MCF 10A (cell line): ENCODE data around the gene MTOR. TPM values are rescaled to one million over a fixed set of nuclear protein-coding genes. Genes with fewer than 3 reads are reported as not detected.
"Not testable (repeated sequence)": the region's sequence is repeated elsewhere in the genome, so short reads cannot be mapped to it uniquely, and the experiment has no call there.

Experiments
- BruUV-seq: library from RNA; stranded (reverse); fragments of 400-500 nt; replicated peaks from 2 replicates; lab custom pipeline; 2021; lab: Mats Ljungman, UMichigan
- CTCF ChIA-PET: fragments of 300-600 bp; sonication (Branson Sonifier 250); formaldehyde crosslinking; extraction: SDS; loops from one replicate; lab custom pipeline; 2021; ENCODE audit warnings: antibody characterized with exemption, inconsistent platforms; lab: Yijun Ruan, JAX
- POLR2A ChIA-PET: fragments of 300-600, 350-650 bp; sonication (Branson Sonifier 250); formaldehyde crosslinking; extraction: SDS; loops from one replicate; lab custom pipeline; 2020; ENCODE audit warnings: antibody characterized with exemption, inconsistent platforms; lab: Yijun Ruan, JAX
- DNase-seq: peaks from one replicate; pipeline ENCODE4 v3.0.0-alpha.2; 2018; ENCODE audit not compliant: unreplicated experiment
- H3K27ac Mint-ChIP-seq: one replicate; pipeline ENCODE4 v1.8.0; 2022; ENCODE audit warnings: mild to moderate bottlenecking, low read depth, mixed read lengths; ENCODE audit not compliant: unreplicated experiment
- H3K27me3 Mint-ChIP-seq: one replicate; pipeline ENCODE4 v1.8.0; 2022; ENCODE audit warnings: mixed read lengths; ENCODE audit not compliant: insufficient read depth, unreplicated experiment
- H3K36me3 Mint-ChIP-seq: one replicate; pipeline ENCODE4 v1.8.0; 2022; ENCODE audit warnings: mild to moderate bottlenecking, moderate library complexity, mixed read lengths; ENCODE audit not compliant: insufficient read depth, unreplicated experiment
- H3K4me1 Mint-ChIP-seq: one replicate; pipeline ENCODE4 v1.8.0; 2022; ENCODE audit warnings: mixed read lengths; ENCODE audit not compliant: insufficient read depth, unreplicated experiment
- H3K4me3 Mint-ChIP-seq: one replicate; pipeline ENCODE4 v1.8.0; 2022; ENCODE audit warnings: mild to moderate bottlenecking, moderate library complexity, mixed read lengths; ENCODE audit not compliant: unreplicated experiment
- H3K9me3 Mint-ChIP-seq: one replicate; pipeline ENCODE4 v1.8.0; 2022; ENCODE audit warnings: mixed read lengths; ENCODE audit not compliant: unreplicated experiment
- CTCF ChIP-seq: fragments of 200-600 bp; IDR thresholded peaks from one replicate; pipeline ENCODE4 v1.8.0; 2022; ENCODE audit warnings: antibody characterized with exemption, mild to moderate bottlenecking; ENCODE audit not compliant: unreplicated experiment
- intact Hi-C: fragments of 100-400 bp; cut with micrococcal nuclease; formaldehyde crosslinking; loops from 2 replicates; pipeline ENCODE4 v1.14.1; 2022
- total RNA-seq: library from RNA; stranded (reverse); gene quantifications from 2 replicates; pipeline ENCODE4 v1.2.3, GENCODE V29; 2022

The MTOR gene
- total RNA-seq, 1 experiment from 2014 or later = 45.9 TPM

GRCh38 chr1:11184973-11185372, 77.4 kb downstream of the MTOR start:
- DNase-seq = no peak
- Mint-ChIP-seq H3K36me3 (peaks cover 40% of the 10 kb centered on the region), H3K27ac (no peak overlapping the region), H3K27me3 (no peaks in the 10 kb centered on the region), H3K4me3 (no peak overlapping the region), H3K9me3 (no peaks in the 10 kb centered on the region), H3K4me1 (peaks cover 6% of the 10 kb centered on the region)
- POLR2A ChIA-PET = no interaction called here
- no TSS peak for BruUV-seq
- CTCF ChIA-PET = interaction anchor here (0.6 to 0.7 kb wide), 4 partner anchors 8 to 691 kb away, joined by 3 to 5 read pairs (median 4); no protein-coding TSS in a partner anchor
- intact Hi-C loops = no loop called here
- no peak for TF ChIP-seq CTCF

- H3K9me3 Mint-ChIP-seq = no peaks in the 10 kb centered on the region
- TF ChIP-seq CTCF = no peak
- CTCF ChIA-PET = interaction anchor here (0.9 kb wide), 2 partner anchors 11 to 146 kb away, joined by 3 to 5 read pairs; no protein-coding TSS in a partner anchor
- BruUV-seq = no TSS peak
- H3K4me3 Mint-ChIP-seq = no peak overlapping the region
- H3K4me1 Mint-ChIP-seq = peaks cover 6% of the 10 kb centered on the region
- intact Hi-C loops = no loop called here
- H3K27me3 Mint-ChIP-seq = no peaks in the 10 kb centered on the region
- H3K36me3 Mint-ChIP-seq = peaks cover 30% of the 10 kb centered on the region
- POLR2A ChIA-PET = interaction anchor here (0.8 to 1.0 kb wide), 2 partner anchors 26 to 79 kb away, joined by 3 read pairs; no protein-coding TSS in a partner anchor
- no peak for DNase-seq
- H3K27ac Mint-ChIP-seq = no peak overlapping the region
These were observed 79.5 kb downstream of the MTOR start for GRCh38 chr1:11182884-11183283.

GRCh38 chr1:11180342-11180744, 82.0 kb downstream of the MTOR start:
- Mint-ChIP-seq H3K4me3 (no peak overlapping the region), H3K4me1 (peaks cover 6% of the 10 kb centered on the region)
- POLR2A ChIA-PET = interaction anchor here (0.6 to 2.5 kb wide), 4 partner anchors 21 to 58 kb away, joined by 3 to 8 read pairs (median 4); no protein-coding TSS in a partner anchor

GRCh38 chr1:11179749-11180148, 82.6 kb downstream of the MTOR start:
- BruUV-seq, H3K27ac Mint-ChIP-seq, H3K27me3 Mint-ChIP-seq, DNase-seq, H3K4me1 Mint-ChIP-seq, H3K4me3 Mint-ChIP-seq, intact Hi-C loops, H3K9me3 Mint-ChIP-seq: not testable (repeated sequence)
- ChIA-PET POLR2A (interaction anchor here (0.6 to 2.5 kb wide), 5 partner anchors 20 to 53 kb away, joined by 3 to 8 read pairs (median 4); no protein-coding TSS in a partner anchor), CTCF (interaction anchor here (0.6 kb wide), 1 partner anchor 142 kb away, joined by 3 read pairs; no protein-coding TSS in a partner anchor)
- H3K36me3 Mint-ChIP-seq = peaks cover 17% of the 10 kb centered on the region

More at GRCh38 chr1:11180342-11180744, 82.0 kb downstream of the MTOR start:
- intact Hi-C loops = no loop called here
- Mint-ChIP-seq H3K36me3 (peaks cover 23% of the 10 kb centered on the region), H3K27ac (no peak overlapping the region), H3K27me3 (no peaks in the 10 kb centered on the region), H3K9me3 (no peaks in the 10 kb centered on the region)
- CTCF ChIA-PET = interaction anchor here (0.6 kb wide), 1 partner anchor 173 kb away, joined by 3 read pairs; no protein-coding TSS in a partner anchor
- DNase-seq = peak; percentile 13
- BruUV-seq = no TSS peak
- TF ChIP-seq CTCF = no peak
